Transverse colon (tissue), 4 donors: Measurements from ENCODE around the gene TMEM59. TPM values are rescaled to one million over a fixed set of nuclear protein-coding genes. Genes with fewer than 3 reads are reported as not detected.
"Not testable (repeated sequence)": the region's sequence is repeated elsewhere in the genome, so short reads cannot be mapped to it uniquely, and the experiment has no call there.

Experiments used
- DNase-seq: peaks from one replicate; pipeline ENCODE4 v3.0.0-alpha.2; 2019
- H3K27ac ChIP-seq, 4 donors: fragments of 200-600 bp; sonication (generic); 2 replicates each; pipeline ENCODE4 v1.5.1; 2016 to 2018; ENCODE audit warnings: inconsistent platforms in 4 of 4
- H3K27me3 ChIP-seq: fragments of 200-600 bp; sonication (generic); 2 replicates; pipeline ENCODE4 v1.5.1; 2017; ENCODE audit warnings: inconsistent platforms
- H3K36me3 ChIP-seq, 4 donors: fragments of 200-600 bp; sonication (generic); 2 replicates each; pipeline ENCODE4 v1.5.1; 2017 to 2019; ENCODE audit warnings: inconsistent platforms in 4 of 4
- H3K4me1 ChIP-seq, 4 donors: fragments of 200-600 bp; sonication (generic); 2 replicates each; pipeline ENCODE4 v1.5.1; 2017 to 2020; ENCODE audit warnings: inconsistent platforms in 4 of 4
- H3K4me3 ChIP-seq, 4 donors: fragments of 200-600 bp; sonication (generic); 1 replicate in 1 of 4; 2 replicates in 3 of 4; pipeline versions ENCODE4 v1.5.1 to v1.6.1; 2017 to 2019; ENCODE audit warnings: inconsistent platforms in 4 of 4
- H3K9me3 ChIP-seq, 2 donors: fragments of 200-600 bp; sonication (generic); 2 replicates each; pipeline ENCODE4 v1.5.1; 2017 to 2019; ENCODE audit warnings: inconsistent platforms in 2 of 2
- CTCF ChIP-seq, 5 experiments: fragments of 200-600 bp in 3 of 5; fragments of 450-650 bp in 2 of 5; sonication (generic) in 3 of 5; IDR thresholded peaks; 1 replicate in 2 of 5; 2 replicates in 3 of 5; pipeline ENCODE4 v1.5.1; 2016 to 2017; ENCODE audit warnings: antibody characterized with exemption in 5 of 5, inconsistent platforms in 3 of 5, mild to moderate bottlenecking in 2 of 5, moderate library complexity in 1 of 5
- EP300 ChIP-seq: sonication (generic); formaldehyde crosslinking; IDR thresholded peaks from one replicate; pipeline ENCODE4 v1.6.1; 2017; ENCODE audit warnings: antibody characterized with exemption, low read depth
- POLR2A ChIP-seq: fragments of 450-650 bp; IDR thresholded peaks from one replicate; pipeline ENCODE4 v1.6.1; 2016; ENCODE audit warnings: antibody characterized with exemption, mild to moderate bottlenecking, moderate library complexity
- POLR2AphosphoS5 ChIP-seq, 3 donors: sonication (generic); formaldehyde crosslinking; IDR thresholded peaks; one replicate each; pipeline ENCODE4 v1.6.1; 2016; ENCODE audit warnings: antibody characterized with exemption in 3 of 3
- WGBS, 2 donors: methylation state at CpG; one replicate each; pipeline ENCODE4 v1.1.5; 2018; ENCODE audit warnings: low coverage in 1 of 2; 5-methylcytosine and 5-hydroxymethylcytosine counted together
- in situ Hi-C, 4 donors: fragments of 200-750 bp; cut with MboI; loops; one replicate each; pipeline versions ENCODE4 v1.15.0 to v1.15.1; 2017; ENCODE audit warnings: low sequenced_read_pairs in 3 of 4, low pct_ligation_motif_present in 1 of 4, low pct_unique_long_range_greater_than_20kb in 1 of 4
- intact Hi-C: fragments of 100-400 bp; cut with DNase I; formaldehyde crosslinking; loops from one replicate; pipeline ENCODE4 v1.15.1; 2023; ENCODE audit warnings: low total_unique reads
- total RNA-seq, 4 donors: library from RNA; depleted of rRNA; stranded (reverse); fragments of >200 nt; gene quantifications; one replicate each; pipeline ENCODE4 v1.1.0, GENCODE V29; 2016

TMEM59 gene
- total RNA-seq, 4 donors from 2014 or later: 71.6 to 858 (median 226) TPM

- Histone ChIP-seq H3K4me1 (peaks cover 11 to 26% (median 21%) of the 10 kb centered on the region in 4 donors), H3K4me3 (no peak overlapping the region), H3K9me3 (no peaks in the 10 kb centered on the region), H3K27me3 (no peaks in the 10 kb centered on the region), H3K36me3 (peaks cover 0 to 5% (median 0%) of the 10 kb centered on the region in 4 donors), H3K27ac (peak overlapping the region in 2 of 4 donors; percentile 70 to 80)
- intact Hi-C loops: no loop called here
- TF ChIP-seq EP300 (no peak), CTCF (IDR thresholded peaks at IDR 0.05) (no peak), POLR2A (no peak), POLR2AphosphoS5 (IDR thresholded peaks at IDR 0.05) (no peak)
- no peak for DNase-seq
- 49 to 88% methylated on average over 3 to 25 of the region's 25 CpGs for WGBS, 2 donors
- in situ Hi-C loops: no loop called here
Observed at GRCh38 chr1:54096227-54096876, 43.3 kb upstream of the TMEM59 start.

DNA sequence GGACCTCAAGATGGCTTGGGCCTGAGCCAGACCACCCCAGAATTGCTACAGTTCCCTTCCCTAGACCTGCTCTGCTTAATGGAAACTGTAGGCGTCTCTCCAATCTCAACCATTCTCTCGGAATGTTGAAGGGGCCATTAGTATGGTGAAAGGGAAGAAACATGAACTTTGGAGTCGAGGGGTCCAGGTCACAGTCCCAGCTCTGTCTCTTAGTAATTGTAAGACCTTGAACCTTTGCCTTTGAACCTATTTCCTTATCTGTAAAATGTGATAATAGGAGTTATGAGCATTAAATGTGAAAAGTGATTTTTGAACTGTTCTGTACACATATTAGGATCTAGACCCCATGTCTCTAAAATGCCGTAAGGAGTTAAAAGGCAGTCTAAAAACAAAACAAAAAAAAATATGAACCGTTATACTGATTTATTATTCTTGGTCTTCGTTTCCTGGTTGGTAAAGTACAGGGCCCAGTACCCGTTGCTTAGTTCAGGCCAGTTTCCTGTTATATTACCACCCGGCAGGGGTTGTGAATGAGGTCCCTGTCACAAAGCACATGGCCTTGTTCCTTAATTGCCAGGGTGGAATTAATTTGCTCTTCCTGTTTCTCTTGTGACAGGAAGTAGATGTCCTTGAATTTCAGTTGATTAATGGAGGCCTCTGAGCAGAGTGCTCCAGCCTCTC lies 42.7 kb upstream of the TMEM59 start:
- H3K9me3 ChIP-seq: no peaks in the 10 kb centered on the region
- H3K27me3 ChIP-seq: no peaks in the 10 kb centered on the region
- intact Hi-C loops: no loop called here
- H3K27ac ChIP-seq: peak overlapping the region; percentile 70 to 80 (median 76)
- TF ChIP-seq CTCF (IDR thresholded peaks at IDR 0.05) (no peak), POLR2AphosphoS5 (IDR thresholded peaks at IDR 0.05) (no peak), EP300 (no peak), POLR2A (no peak)
- H3K4me3 ChIP-seq: no peak overlapping the region
- H3K36me3 ChIP-seq: peaks cover 0 to 5% (median 0%) of the 10 kb centered on the region in 4 donors
- 54% methylated on average over 8 of the region's 8 CpGs for WGBS, 2 donors
- in situ Hi-C loops: no loop called here
- DNase-seq: no peak
- peaks cover 11 to 26% (median 21%) of the 10 kb centered on the region in 4 donors for H3K4me1 ChIP-seq

GRCh38 chr1:54094730-54095105 lies 41.7 kb upstream of the TMEM59 start:
- H3K36me3 ChIP-seq, H3K4me3 ChIP-seq, intact Hi-C loops, in situ Hi-C loops, H3K9me3 ChIP-seq, DNase-seq, H3K27me3 ChIP-seq: not testable (repeated sequence)
- 100% methylated on average over 1 of the region's 1 CpG for WGBS, 2 donors
- peaks cover 11 to 26% (median 21%) of the 10 kb centered on the region in 4 donors for H3K4me1 ChIP-seq
- H3K27ac ChIP-seq: peak overlapping the region; percentile 70 to 80 (median 76)

DNA sequence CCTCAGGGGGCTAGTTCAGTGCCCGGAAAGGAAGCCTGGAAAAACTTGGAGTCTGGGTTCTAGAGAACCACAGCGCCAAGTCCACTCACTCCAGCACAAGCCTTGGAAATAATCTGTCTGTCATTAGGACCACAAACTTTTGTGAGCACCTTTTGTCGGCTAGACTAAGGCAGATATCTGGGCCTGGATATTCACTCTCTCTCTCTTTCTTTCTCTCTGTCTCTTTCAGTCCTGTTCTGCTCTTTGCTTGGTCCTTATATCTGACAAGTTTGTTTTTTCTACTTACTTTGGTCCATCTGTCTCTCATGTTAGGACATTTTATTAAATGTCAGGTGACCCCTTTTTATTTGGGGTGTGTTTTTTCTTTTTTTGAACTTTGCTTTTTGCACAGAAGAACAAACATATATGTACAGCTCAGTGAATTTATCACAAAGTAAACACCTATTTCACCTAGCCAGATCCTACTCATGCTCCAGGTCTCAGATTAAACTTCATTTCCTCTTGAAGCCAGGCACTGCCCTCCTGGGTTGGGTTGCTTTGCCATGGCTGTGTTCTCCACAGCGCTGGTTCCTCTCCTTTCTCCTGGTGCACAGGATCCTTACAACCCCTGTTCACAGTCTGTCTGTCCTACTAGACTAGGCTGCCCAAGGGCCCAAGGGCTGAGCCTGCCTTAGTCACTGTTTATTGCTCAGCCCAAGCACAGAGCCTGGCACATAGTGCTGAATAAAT lies 41.2 kb upstream of the TMEM59 start:
- in situ Hi-C loops: no loop called here
- TF ChIP-seq POLR2AphosphoS5 (IDR thresholded peaks at IDR 0.05) (no peak), POLR2A (no peak), CTCF (IDR thresholded peaks at IDR 0.05) (no peak), EP300 (no peak)
- peak; percentile 41 for DNase-seq

More for the DNA sequence above, 41.2 kb upstream of the TMEM59 start:
- H3K36me3 ChIP-seq: peaks cover 0 to 5% (median 0%) of the 10 kb centered on the region in 4 donors
- peaks cover 11 to 26% (median 21%) of the 10 kb centered on the region in 4 donors for H3K4me1 ChIP-seq
- no peaks in the 10 kb centered on the region for H3K27me3 ChIP-seq
- 59 to 61% methylated on average over 3 to 4 of the region's 4 CpGs for WGBS, 2 donors
- intact Hi-C loops: no loop called here
- peak overlapping the region; percentile 70 to 80 (median 76) for H3K27ac ChIP-seq
- H3K4me3 ChIP-seq: no peak overlapping the region
- no peaks in the 10 kb centered on the region for H3K9me3 ChIP-seq
